Aorta (tissue), 5 donors: ENCODE measurements around the gene UGDH. TPM values are rescaled to one million over a fixed set of nuclear protein-coding genes. Genes with fewer than 3 reads are reported as not detected.

Experiments used
- ATAC-seq: fragments of 200-7000 bp; cut with Tn5 transposase; one replicate; pipeline ENCODE4 v1.9.1; 2022; ENCODE audit warnings: moderate library complexity; ENCODE audit not compliant: low FRiP score
- DNase-seq, 2 donors: peaks; one replicate each; pipeline ENCODE4 v3.0.0-alpha.2; 2020
- H3K27ac ChIP-seq, 2 donors: one replicate each; pipeline ENCODE4 v1.5.1; 2013; ENCODE audit warnings: low read length in 2 of 2, mild to moderate bottlenecking in 2 of 2, moderate library complexity in 2 of 2, control low read depth in 1 of 2, inconsistent platforms in 1 of 2, low read depth in 1 of 2
- H3K27me3 ChIP-seq, 2 donors: one replicate each; pipeline ENCODE4 v1.6.1; 2013; ENCODE audit warnings: control low read depth in 1 of 2, low read length in 1 of 2, mild to moderate bottlenecking in 1 of 2, moderate library complexity in 1 of 2; ENCODE audit not compliant: insufficient read depth in 2 of 2, control insufficient read depth in 1 of 2
- H3K36me3 ChIP-seq, 2 donors: one replicate each; pipeline ENCODE4 v1.6.1; 2013; ENCODE audit warnings: control low read depth in 1 of 2, low read length in 1 of 2, mild to moderate bottlenecking in 1 of 2; ENCODE audit not compliant: insufficient read depth in 2 of 2, control insufficient read depth in 1 of 2
- H3K4me1 ChIP-seq, 2 donors: one replicate each; pipeline ENCODE4 v1.6.1; 2013; ENCODE audit warnings: low read length in 2 of 2, control low read depth in 1 of 2, mild to moderate bottlenecking in 1 of 2, moderate library complexity in 1 of 2; ENCODE audit not compliant: insufficient read depth in 2 of 2, control insufficient read depth in 1 of 2
- H3K4me3 ChIP-seq, 2 donors: one replicate each; pipeline ENCODE4 v1.5.1; 2013; ENCODE audit warnings: low read length in 2 of 2, control low read depth in 1 of 2, mild to moderate bottlenecking in 1 of 2
- H3K9me3 ChIP-seq: one replicate; pipeline ENCODE4 v1.6.1; 2013; ENCODE audit warnings: mild to moderate bottlenecking, low read length; ENCODE audit not compliant: control insufficient read depth
- WGBS, 2 donors: extraction: QIAGEN DNeasy Blood & Tissue Kit; methylation state at CpG; one replicate each; pipeline ENCODE4 v1.1.7; 2013; 5-methylcytosine and 5-hydroxymethylcytosine counted together
- intact Hi-C, 2 donors: fragments of 100-400 bp; cut with DNase I; formaldehyde crosslinking; loops; one replicate each; pipeline versions ENCODE4 v1.14.2 to v1.15.0; 2022
- polyA plus RNA-seq, 2 donors: library from polyadenylated mRNA; stranded (reverse); fragments of 200-250 nt; gene quantifications; one replicate each; pipeline ENCODE4 v1.2.3, GENCODE V29; 2013
- total RNA-seq, 2 donors: library from RNA; stranded (reverse); fragmentation: NEBNext Ultra II Directional; extraction: Animal tissue kit (Norgen Biotek cat#: 25700); gene quantifications; one replicate each; pipeline ENCODE4 v1.2.1, GENCODE V29; 2021
- donor health status: healthy with polysubstance abuse.
- donor health status: Bipolar disorder and iron deficiency.
- donor health status: DM: no; HTN: no; CAD: no.
- donor health status: DM: no; HTN: no; CAD: no.
- donor health status: DM: yes; HTN: yes; CAD: no.

Gene UGDH
- total and polyA plus RNA-seq, 4 donors = 16.8 to 116 (median 54.2) TPM

- Histone ChIP-seq H3K4me1 (no peaks in the 10 kb centered on the region), H3K36me3 (peaks cover 2 to 4% of the 10 kb centered on the region in 2 donors), H3K27me3 (no peaks in the 10 kb centered on the region), H3K27ac (no peak overlapping the region), H3K4me3 (no peak overlapping the region), H3K9me3 (no peaks in the 10 kb centered on the region)
- no peak for DNase-seq
- 90 to 95% methylated on average over 1 of the region's 1 CpG for WGBS, 2 donors
- ATAC-seq = no peak
- intact Hi-C loops = no loop called here
Measured at GRCh38 chr4:39494354-39494753, 32.9 kb downstream of the UGDH start.

GRCh38 chr4:39490322-39490721, 36.9 kb downstream of the UGDH start:
- Histone ChIP-seq H3K27ac (no peak overlapping the region), H3K4me3 (no peak overlapping the region), H3K27me3 (no peaks in the 10 kb centered on the region), H3K36me3 (no peaks in the 10 kb centered on the region), H3K9me3 (no peaks in the 10 kb centered on the region), H3K4me1 (no peaks in the 10 kb centered on the region)
- DNase-seq = no peak
- intact Hi-C loops = no loop called here
- ATAC-seq = no peak
- WGBS, 2 donors = 87 to 93% methylated on average over 2 of the region's 2 CpGs

- DNase-seq (no peak), ATAC-seq (no peak)
- Histone ChIP-seq H3K4me3 (no peak overlapping the region), H3K27me3 (no peaks in the 10 kb centered on the region), H3K9me3 (no peaks in the 10 kb centered on the region), H3K36me3 (no peaks in the 10 kb centered on the region), H3K4me1 (no peaks in the 10 kb centered on the region), H3K27ac (no peak overlapping the region)
- WGBS, 2 donors = 84 to 85% methylated on average over 10 of the region's 10 CpGs
- intact Hi-C loops = no loop called here
Measured at GRCh38 chr4:39486221-39486804, 40.9 kb downstream of the UGDH start.

- Histone ChIP-seq H3K27me3 (no peaks in the 10 kb centered on the region), H3K4me3 (no peak overlapping the region), H3K9me3 (no peaks in the 10 kb centered on the region), H3K36me3 (no peaks in the 10 kb centered on the region), H3K27ac (no peak overlapping the region), H3K4me1 (no peaks in the 10 kb centered on the region)
- no peak for ATAC-seq
- DNase-seq = no peak
- intact Hi-C loops = no loop called here
- 83 to 87% methylated on average over 6 of the region's 6 CpGs for WGBS, 2 donors
Measured at GRCh38 chr4:39484582-39485272, 42.5 kb downstream of the UGDH start.

GRCh38 chr4:39480902-39481695, 46.1 kb downstream of the UGDH start:
- H3K9me3 ChIP-seq = no peaks in the 10 kb centered on the region
- H3K36me3 ChIP-seq = no peaks in the 10 kb centered on the region
- no peak overlapping the region for H3K27ac ChIP-seq
- no peak overlapping the region for H3K4me3 ChIP-seq
- ATAC-seq (no peak), DNase-seq (no peak)
- 84 to 88% methylated on average over 21 of the region's 21 CpGs for WGBS, 2 donors
- H3K27me3 ChIP-seq = no peaks in the 10 kb centered on the region
- no peaks in the 10 kb centered on the region for H3K4me1 ChIP-seq
- intact Hi-C loops = no loop called here

GRCh38 chr4:39480251-39480650, 47.0 kb downstream of the UGDH start:
- intact Hi-C loops = no loop called here
- no peak for ATAC-seq
- H3K27me3 ChIP-seq = no peaks in the 10 kb centered on the region
- H3K36me3 ChIP-seq = no peaks in the 10 kb centered on the region
- 95 to 96% methylated on average over 27 of the region's 27 CpGs for WGBS, 2 donors
- no peaks in the 10 kb centered on the region for H3K4me1 ChIP-seq
- no peak overlapping the region for H3K4me3 ChIP-seq
- no peak for DNase-seq
- no peaks in the 10 kb centered on the region for H3K9me3 ChIP-seq
- H3K27ac ChIP-seq = no peak overlapping the region

- intact Hi-C loops = no loop called here
- WGBS, 2 donors = 31 to 38% methylated on average over 5 of the region's 5 CpGs
- H3K4me1 ChIP-seq = no peaks in the 10 kb centered on the region
- H3K27ac ChIP-seq = no peak overlapping the region
- no peaks in the 10 kb centered on the region for H3K9me3 ChIP-seq
- no peaks in the 10 kb centered on the region for H3K36me3 ChIP-seq
- no peak overlapping the region for H3K4me3 ChIP-seq
- no peak for DNase-seq
- ATAC-seq = no peak
- H3K27me3 ChIP-seq = no peaks in the 10 kb centered on the region
Measured at GRCh38 chr4:39476187-39476895, 50.9 kb downstream of the UGDH start.

- Histone ChIP-seq H3K4me1 (no peaks in the 10 kb centered on the region), H3K4me3 (no peak overlapping the region), H3K27ac (no peak overlapping the region), H3K27me3 (no peaks in the 10 kb centered on the region), H3K9me3 (no peaks in the 10 kb centered on the region), H3K36me3 (no peaks in the 10 kb centered on the region)
- intact Hi-C loops = loop anchor here in 1 of 2 donors (5.0 kb wide), 2 partner anchors 55 to 505 kb away; partner anchors contain the start of genes PDS5A and UGDH
- ATAC-seq = no peak
- no peak for DNase-seq
- 89% methylated on average over 3 of the region's 3 CpGs for WGBS, 2 donors
Measured at GRCh38 chr4:39472396-39472795, 54.8 kb downstream of the UGDH start.
